Measurements from ENCODE around the gene PUM2.

PUM2 gene

DNA sequence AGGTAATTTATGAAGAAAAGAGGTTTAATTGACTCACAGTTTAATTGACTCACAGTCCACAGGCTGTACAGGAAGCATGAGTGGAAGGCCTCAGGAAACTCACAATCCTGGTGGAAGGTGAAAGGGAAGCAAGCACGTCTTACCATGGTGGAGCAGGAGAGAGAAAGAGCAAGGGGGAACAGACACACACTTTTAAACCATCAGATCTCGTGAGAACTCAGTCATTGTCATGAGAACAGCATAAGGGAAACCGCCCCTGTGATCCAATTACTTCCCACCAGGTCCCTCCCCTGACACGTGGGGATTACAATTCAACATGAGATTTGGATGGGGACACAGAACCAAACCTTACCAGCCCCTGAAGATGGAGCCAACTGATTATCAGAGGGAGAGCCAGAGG, 11.2 kb upstream of the PUM2 start:
- Mint-ChIP-seq H3K27me3 (no peaks in the 10 kb centered on the region), H3K4me3 (no peak overlapping the region), H3K36me3 (no peaks in the 10 kb centered on the region), H3K4me1 (ENCODE audit: low read depth) (peaks cover 5% of the 10 kb centered on the region), H3K27ac (no peak overlapping the region), H3K9me3 (ENCODE audit: low read depth) (no peaks in the 10 kb centered on the region)

DNA sequence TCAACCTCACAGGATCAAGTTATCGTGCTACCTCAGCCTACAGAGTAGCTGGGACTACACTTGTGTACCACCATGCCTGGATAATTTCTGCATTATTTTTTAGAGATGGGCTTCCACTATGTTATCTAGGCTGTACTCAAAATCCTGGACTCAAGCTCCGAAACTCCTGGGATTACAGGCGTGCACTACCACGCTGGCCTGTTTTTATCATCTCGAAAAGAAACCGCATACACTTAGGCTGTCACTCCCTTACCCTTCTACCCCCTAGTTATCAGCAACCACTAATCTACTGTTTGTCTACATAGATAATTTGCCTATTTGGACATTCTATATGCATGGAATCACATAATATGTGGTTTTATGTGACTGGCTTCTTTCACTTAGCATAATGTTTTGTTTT, 8.5 kb upstream of the PUM2 start:
- Mint-ChIP-seq H3K9me3 (ENCODE audit: low read depth) (no peaks in the 10 kb centered on the region), H3K27me3 (no peaks in the 10 kb centered on the region), H3K27ac (no peak overlapping the region), H3K4me1 (ENCODE audit: low read depth) (no peaks in the 10 kb centered on the region), H3K4me3 (no peak overlapping the region), H3K36me3 (no peaks in the 10 kb centered on the region)

DNA sequence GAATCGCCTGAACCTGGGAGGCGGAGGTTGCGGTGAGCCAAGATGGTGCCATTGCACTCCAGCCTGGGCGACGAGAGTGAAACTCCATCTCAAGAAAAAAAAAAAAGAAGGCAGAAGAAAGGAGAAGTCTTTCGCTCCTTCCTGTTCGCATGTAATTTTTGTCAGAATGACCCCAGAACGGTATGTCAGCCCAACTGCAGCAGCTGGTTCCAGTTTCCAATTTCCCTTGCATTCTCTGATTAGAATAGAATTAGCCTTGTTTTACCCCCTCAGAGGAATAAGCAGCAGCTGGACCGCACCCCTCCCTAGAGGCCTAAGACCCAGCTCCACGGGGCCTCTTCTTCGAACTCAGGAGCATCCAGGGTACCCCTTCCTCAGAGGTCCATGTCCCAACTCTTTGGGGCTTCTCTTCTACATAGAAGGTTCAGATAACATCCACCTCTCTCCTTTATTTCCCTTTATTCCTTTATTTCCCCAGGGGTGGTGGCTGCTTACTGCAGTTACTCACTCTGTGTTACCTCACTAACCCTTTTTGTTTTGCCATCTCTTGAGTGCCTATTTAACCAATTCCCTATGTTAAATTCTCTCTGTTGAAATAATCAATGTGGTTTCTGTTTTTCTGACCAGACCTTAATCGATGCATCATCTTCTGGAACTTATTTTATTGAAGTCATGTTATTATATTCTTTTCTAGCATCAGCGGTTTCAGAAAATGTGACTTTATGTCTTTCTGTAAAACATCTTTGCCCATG, 7.2 kb upstream of the PUM2 start:
- Mint-ChIP-seq H3K4me3 (no peak overlapping the region), H3K4me1 (ENCODE audit: low read depth) (peaks cover 2% of the 10 kb centered on the region), H3K27ac (no peak overlapping the region), H3K27me3 (no peaks in the 10 kb centered on the region), H3K36me3 (no peaks in the 10 kb centered on the region), H3K9me3 (ENCODE audit: low read depth) (no peaks in the 10 kb centered on the region)

DNA sequence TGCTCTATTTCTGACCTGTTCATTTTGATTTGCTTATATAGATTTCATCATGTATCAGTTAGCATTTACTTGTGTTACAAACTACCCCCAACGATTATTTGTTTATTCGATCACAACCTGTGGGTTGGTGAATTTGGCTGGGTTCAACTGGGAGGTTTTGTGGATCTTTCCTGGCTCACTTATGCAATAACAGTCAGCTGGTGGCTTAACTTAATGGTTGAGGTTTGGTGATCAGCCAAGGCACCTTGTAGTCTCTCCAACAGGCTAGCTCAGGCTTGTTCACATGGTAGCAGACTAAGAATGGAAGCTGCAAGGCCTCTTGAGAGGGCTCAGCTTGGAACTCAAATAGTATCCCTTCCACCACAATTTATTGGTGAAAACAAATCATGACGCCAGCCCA, 5.4 kb upstream of the PUM2 start:
- Mint-ChIP-seq H3K9me3 (ENCODE audit: low read depth) (no peaks in the 10 kb centered on the region), H3K27ac (no peak overlapping the region), H3K4me3 (no peak overlapping the region), H3K36me3 (no peaks in the 10 kb centered on the region), H3K4me1 (ENCODE audit: low read depth) (peaks cover 2% of the 10 kb centered on the region), H3K27me3 (no peaks in the 10 kb centered on the region)

DNA sequence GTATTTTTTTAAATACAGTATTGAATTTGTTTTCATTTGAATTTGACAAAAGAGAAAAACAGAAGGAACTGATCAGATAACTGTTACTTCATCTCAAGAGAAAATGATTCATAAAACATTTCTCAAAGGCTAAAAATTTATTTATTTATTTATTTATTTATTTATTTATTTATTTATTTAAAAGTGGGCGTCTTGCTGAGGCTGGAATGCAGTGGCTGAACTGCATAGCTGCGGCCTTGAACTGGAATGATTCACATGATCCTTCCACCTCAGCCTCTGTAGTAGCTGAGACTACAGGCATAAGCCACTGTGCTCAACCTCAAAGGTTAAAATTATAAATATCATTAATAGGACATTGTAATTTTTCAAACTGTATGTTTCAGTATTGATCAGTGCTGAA, 4.5 kb upstream of the PUM2 start:
- no peaks in the 10 kb centered on the region for H3K36me3 Mint-ChIP-seq
- H3K4me3 Mint-ChIP-seq, result no peak overlapping the region
- H3K27ac Mint-ChIP-seq, result no peak overlapping the region
- H3K27me3 Mint-ChIP-seq, result no peaks in the 10 kb centered on the region
- H3K9me3 Mint-ChIP-seq (ENCODE audit: low read depth), result no peaks in the 10 kb centered on the region
- H3K4me1 Mint-ChIP-seq (ENCODE audit: low read depth), result peaks cover 4% of the 10 kb centered on the region

DNA sequence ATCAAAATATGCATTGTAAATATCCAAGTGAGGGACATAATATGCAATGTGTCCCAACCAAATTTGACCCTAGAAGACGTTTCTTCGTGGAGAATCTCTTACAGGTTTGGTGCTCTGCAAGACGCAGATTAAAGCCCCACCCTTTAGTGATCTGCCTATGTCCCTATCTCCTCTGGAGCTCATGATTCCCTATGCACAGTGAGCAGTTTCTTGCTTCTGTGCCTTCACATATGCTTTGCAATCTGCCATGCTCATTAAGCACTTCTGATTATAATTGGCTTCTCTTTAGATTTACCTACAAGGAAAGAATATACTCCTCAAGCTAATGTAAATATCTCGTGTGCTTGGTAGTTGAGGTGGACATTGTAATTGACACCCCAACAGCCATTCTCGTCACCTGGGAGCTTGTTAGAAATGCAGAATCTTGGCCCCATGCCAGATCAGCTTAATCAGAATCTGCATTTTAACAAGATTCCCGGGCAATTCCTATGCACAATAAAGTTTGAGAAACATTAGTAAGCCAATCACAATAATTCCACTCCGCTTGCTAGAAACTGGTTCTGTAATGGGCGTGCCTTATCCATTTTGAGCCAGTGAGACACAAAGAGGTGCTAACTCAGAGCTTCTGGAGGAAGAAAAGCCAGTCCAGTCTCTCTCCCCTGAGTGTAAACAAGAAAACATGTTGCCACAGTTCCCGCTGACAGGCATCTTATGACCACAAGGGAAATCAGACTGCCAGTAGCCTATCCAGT, 2.8 kb upstream of the PUM2 start:
- no peaks in the 10 kb centered on the region for H3K36me3 Mint-ChIP-seq
- H3K9me3 Mint-ChIP-seq (ENCODE audit: low read depth), result no peaks in the 10 kb centered on the region
- peak overlapping the region; percentile 47 for H3K27ac Mint-ChIP-seq
- no peaks in the 10 kb centered on the region for H3K27me3 Mint-ChIP-seq
- no peak overlapping the region for H3K4me3 Mint-ChIP-seq
- H3K4me1 Mint-ChIP-seq (ENCODE audit: low read depth), result peaks cover 17% of the 10 kb centered on the region

DNA sequence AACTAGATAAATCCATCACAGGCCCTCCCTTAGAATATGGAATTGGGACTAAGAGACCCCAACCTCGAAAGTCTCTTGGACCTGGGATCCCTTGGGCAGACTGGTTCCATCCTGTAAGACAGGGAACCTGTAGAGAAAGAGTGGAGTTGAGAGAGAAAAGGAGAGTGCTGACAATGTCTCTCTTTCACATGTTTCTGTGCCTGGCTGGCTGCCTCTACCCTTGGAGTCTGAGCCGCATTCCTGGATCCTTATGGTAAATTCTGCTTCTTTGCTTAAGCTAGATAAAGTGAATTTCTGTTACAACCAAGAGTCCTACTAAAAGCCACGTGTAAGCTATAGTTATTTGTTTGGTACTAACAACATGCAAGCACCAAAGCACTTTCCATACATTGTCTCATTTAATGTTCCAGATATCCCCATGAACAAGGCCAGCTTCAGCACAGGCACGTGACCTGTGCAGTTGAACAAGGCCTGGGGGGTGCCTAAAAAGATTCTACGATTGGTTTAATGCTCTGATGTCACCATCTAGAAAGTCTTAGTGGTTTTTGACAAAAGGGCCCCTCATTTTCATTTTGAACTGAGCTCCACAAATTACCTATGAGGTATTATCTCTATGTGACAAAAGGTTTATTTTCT, 2.1 kb upstream of the PUM2 start:
- no peak overlapping the region for H3K4me3 Mint-ChIP-seq
- H3K27ac Mint-ChIP-seq, result no peak overlapping the region
- no peaks in the 10 kb centered on the region for H3K36me3 Mint-ChIP-seq
- peaks cover 21% of the 10 kb centered on the region for H3K4me1 Mint-ChIP-seq (ENCODE audit: low read depth)
- no peaks in the 10 kb centered on the region for H3K27me3 Mint-ChIP-seq
- H3K9me3 Mint-ChIP-seq (ENCODE audit: low read depth), result no peaks in the 10 kb centered on the region

DNA sequence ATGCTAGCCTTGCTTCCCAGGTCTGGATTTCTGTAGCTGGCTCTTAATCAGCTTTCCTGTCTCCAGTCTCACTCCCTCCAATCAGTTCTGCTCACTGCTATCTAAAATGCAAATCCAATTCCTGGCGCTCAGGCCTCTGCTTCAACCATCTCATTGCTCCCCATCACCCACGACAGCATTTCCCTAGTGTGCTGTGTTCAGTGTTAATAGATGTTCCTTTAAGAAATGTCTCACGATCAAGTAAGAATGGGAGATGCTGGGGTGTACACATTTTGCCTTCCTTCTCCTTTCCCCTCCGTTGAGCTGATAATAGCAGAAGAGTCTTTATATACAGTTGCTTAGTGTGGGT, 1.6 kb upstream of the PUM2 start:
- no peak overlapping the region for H3K4me3 Mint-ChIP-seq
- H3K36me3 Mint-ChIP-seq, result no peaks in the 10 kb centered on the region
- H3K9me3 Mint-ChIP-seq (ENCODE audit: low read depth), result no peaks in the 10 kb centered on the region
- H3K4me1 Mint-ChIP-seq (ENCODE audit: low read depth), result peaks cover 26% of the 10 kb centered on the region
- no peaks in the 10 kb centered on the region for H3K27me3 Mint-ChIP-seq
- H3K27ac Mint-ChIP-seq, result no peak overlapping the region

DNA sequence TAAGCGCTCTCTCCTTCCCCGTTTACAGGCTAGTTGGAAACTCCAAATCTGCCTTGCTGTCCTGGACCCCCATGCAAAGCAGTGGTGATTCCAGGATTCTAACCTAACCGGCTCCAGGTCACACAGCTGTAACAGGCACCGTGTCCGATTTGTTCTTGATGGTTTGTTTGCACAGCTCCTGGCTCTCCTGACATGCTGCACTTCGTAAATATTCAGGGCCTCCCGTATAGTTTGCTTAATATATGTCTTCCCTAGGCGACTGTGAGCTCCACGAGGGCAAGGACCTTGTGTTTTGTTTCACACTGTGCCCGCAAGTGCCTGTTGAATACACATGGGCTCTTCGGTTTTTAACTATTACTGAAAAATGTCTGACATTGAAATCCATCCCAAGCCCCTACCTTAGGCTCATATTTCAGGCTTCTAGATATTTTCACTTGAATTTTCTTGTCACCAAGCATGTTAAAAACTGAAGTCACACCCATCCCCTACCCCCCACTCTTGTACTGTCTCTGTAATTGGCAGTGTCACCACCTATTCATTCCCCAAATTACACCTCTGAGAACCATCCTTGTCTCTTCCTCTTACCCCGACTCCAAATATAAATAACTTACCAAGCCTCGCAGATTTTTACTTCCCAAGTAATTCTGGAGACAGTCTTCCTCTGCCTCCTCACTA, 1.0 kb upstream of the PUM2 start:
- Mint-ChIP-seq H3K9me3 (ENCODE audit: low read depth) (no peaks in the 10 kb centered on the region), H3K4me1 (ENCODE audit: low read depth) (peaks cover 31% of the 10 kb centered on the region), H3K27me3 (no peaks in the 10 kb centered on the region), H3K4me3 (no peak overlapping the region), H3K27ac (no peak overlapping the region), H3K36me3 (no peaks in the 10 kb centered on the region)

DNA sequence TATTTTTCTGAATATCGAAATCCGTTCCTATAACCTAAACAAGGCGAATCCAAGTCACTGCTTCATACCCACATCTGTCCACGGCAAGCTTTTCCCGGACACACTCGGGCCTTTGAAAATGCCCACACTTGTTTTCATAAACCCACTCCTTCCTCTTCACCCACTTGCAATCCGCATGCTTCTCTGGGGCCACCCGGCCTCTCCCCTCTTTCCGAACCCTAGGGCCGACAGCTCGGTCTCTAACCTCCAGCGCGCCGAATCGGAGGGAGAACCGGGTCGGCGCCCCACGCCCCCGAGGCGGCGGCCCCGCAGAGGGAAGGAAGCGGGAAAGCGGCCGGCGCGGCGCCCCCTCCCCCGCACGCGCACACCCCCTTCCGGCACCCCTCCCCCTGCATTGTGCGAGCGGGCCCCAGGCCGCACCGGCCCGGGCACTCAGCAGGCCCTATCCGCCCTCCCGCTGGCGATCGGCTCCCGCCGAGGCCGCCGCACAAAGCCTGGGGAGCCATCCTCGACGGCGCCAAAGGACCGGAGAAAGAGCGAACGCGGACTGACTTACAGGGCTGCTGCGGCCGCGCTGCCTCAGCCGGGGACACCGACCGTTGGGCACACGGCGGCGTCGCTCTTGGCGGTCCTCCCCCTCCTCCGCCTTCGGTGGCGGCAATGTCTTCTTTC, 467 bp downstream of the PUM2 start:
- Mint-ChIP-seq H3K27me3 (no peaks in the 10 kb centered on the region), H3K4me1 (ENCODE audit: low read depth) (peaks cover 46% of the 10 kb centered on the region), H3K4me3 (peak overlapping the region; percentile 92), H3K9me3 (ENCODE audit: low read depth) (no peaks in the 10 kb centered on the region), H3K36me3 (no peaks in the 10 kb centered on the region), H3K27ac (peak overlapping the region; percentile 87)

DNA sequence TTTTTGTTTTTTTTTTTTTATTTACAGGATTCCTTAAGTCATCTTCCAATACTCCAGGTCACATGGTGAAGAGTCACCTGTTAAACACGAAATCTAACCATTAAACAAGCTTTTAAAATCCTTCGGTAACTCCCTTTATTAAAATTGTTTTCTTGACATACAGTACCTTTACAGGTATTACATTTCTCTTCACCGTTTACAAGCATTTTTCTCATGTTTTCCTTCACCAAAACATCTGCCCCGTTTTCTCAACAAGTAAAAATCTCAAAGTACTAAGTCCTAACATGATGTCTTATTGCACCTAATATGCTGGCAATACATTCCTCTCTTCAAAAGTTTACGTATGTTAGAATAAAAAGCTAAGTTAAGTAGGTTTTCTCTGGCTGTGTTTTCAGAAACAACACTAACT, 1.1 kb downstream of the PUM2 start:
- H3K4me3 Mint-ChIP-seq, result peak overlapping the region; percentile 92
- H3K27me3 Mint-ChIP-seq, result no peaks in the 10 kb centered on the region
- H3K4me1 Mint-ChIP-seq (ENCODE audit: low read depth), result peaks cover 50% of the 10 kb centered on the region
- H3K27ac Mint-ChIP-seq, result peak overlapping the region; percentile 87
- no peaks in the 10 kb centered on the region for H3K36me3 Mint-ChIP-seq
- no peaks in the 10 kb centered on the region for H3K9me3 Mint-ChIP-seq (ENCODE audit: low read depth)

DNA sequence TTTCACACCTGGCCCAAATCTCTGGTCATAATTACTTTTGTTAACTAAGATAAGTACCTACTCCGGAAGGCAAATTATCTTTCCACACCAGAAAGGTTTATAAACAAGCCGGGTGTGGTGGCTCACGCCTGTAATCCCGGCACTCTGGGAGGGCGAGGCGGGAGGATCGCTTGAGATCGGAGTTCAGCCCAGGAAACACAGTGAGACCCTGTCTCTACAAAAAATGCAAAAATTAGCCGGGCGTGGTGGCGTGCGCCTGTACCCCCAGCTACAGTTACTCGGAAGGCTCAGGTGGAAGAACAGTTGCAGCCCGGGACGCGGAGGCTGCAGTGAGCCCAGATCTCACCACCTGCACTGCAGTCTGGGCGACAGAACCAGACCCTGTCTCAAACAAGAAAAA, 2.1 kb downstream of the PUM2 start:
- peak overlapping the region; percentile 77 for H3K27ac Mint-ChIP-seq
- no peaks in the 10 kb centered on the region for H3K9me3 Mint-ChIP-seq (ENCODE audit: low read depth)
- H3K4me3 Mint-ChIP-seq, result peak overlapping the region; percentile 92
- H3K27me3 Mint-ChIP-seq, result no peaks in the 10 kb centered on the region
- peaks cover 57% of the 10 kb centered on the region for H3K4me1 Mint-ChIP-seq (ENCODE audit: low read depth)
- H3K36me3 Mint-ChIP-seq, result no peaks in the 10 kb centered on the region

DNA sequence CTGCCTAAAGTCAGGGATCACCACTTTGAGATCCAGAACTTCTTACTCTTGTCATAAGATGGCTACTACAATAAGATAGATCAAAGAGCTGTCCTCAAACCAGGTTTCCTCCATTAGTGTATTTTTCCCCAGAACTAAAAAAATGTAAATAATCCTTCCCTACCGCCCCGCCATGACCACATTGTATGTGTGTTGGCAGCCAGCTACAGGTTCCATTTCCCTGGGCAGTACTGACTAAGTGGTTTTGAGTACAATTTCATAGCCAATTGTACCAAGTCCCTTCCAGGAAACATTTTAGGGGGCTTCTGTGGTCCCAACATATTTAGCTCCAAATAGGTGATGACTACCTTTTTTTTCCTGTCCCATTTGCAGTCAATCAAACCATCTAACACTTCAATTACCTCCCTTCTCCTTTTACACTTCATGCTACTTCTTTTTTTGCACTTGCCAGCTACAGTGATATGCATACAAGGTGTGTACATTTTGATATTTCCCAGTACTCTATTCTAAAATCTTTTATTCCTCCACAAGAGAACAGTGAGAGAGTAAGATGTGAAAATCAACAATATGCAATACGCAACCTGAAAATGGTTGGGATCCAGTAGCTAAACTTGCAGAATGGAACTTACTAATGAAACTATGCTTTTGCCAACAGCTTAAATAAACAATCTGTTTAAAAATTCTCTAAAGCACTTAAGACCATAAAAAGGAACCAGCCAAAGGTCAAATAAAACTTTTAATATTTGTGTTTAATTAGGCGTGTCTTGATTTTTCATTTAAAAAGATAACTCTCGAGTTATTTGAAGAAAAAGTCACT, 3.9 kb downstream of the PUM2 start:
- Mint-ChIP-seq H3K4me3 (peak overlapping the region; percentile 61), H3K27me3 (no peaks in the 10 kb centered on the region), H3K27ac (peak overlapping the region; percentile 70), H3K9me3 (ENCODE audit: low read depth) (no peaks in the 10 kb centered on the region), H3K4me1 (ENCODE audit: low read depth) (peaks cover 65% of the 10 kb centered on the region), H3K36me3 (no peaks in the 10 kb centered on the region)

DNA sequence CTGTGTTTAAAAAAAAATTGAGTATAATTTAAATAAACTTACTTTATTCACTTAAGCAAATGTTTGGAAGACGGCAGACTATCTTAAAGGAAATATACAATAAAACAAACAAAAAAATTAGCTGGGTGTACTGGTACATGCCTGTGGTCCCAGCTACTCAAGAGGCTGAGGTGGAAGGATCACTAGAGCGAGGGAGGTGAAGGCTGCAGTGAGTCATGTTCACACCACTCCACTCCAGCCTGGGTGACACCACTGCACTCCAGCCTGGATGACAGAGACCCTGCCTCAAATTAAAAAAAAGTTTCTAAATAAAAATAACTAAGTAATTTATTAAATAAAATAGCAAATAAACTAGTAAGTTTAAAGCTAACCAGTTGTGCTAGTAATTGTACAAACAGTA, 7.5 kb downstream of the PUM2 start:
- Mint-ChIP-seq H3K4me3 (no peak overlapping the region), H3K27me3 (no peaks in the 10 kb centered on the region), H3K9me3 (ENCODE audit: low read depth) (no peaks in the 10 kb centered on the region), H3K4me1 (ENCODE audit: low read depth) (peaks cover 82% of the 10 kb centered on the region), H3K36me3 (no peaks in the 10 kb centered on the region), H3K27ac (no peak overlapping the region)

Data from activated naive CD8-positive, alpha-beta T cell (primary cell).